ENCODE results near the gene IGSF21.
"Not testable (repeated sequence)": the region's sequence is repeated elsewhere in the genome, so short reads cannot be mapped to it uniquely, and the experiment has no call there.

Gene IGSF21

DNA sequence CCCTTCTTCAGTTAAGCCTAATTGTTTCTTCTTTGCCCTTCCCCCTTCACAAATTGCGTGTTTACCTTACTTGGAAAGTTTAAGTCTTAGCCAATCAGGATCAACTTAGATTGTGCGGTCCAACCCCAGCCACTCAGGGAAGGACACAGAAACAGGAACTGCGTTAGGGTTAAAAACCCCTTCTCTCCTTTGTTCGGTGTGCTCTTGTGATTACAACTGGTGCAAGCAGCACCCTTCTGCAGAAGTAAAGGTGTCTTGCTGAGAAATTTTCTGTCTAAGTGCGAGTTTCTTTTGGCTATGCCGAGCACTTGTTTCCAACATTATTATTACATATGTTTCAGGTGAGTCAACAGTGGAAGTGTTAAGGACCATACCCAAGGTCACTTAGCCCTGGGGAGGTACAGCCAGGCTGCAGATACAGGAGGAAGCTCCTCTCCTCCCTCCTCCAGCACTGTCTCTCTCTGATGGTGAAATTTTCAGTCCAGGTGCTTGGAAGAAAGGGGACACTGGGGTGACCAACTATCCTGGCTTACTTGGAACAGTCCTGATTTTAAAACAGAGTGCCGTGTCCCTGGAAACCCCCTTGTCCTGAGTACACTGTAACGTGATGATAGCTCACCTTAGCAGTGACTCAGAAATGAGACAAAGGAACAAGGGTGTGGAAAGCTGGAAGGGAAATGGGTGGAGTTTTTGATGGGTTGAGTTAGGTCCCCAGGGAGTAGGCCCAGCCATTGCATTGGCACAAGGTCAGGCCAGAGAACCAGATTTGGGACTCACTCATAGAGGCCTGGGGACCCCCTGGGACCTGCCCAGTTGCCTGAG lies 304.4 kb downstream of the IGSF21 start:
- TF ChIP-seq, protein P1, sequence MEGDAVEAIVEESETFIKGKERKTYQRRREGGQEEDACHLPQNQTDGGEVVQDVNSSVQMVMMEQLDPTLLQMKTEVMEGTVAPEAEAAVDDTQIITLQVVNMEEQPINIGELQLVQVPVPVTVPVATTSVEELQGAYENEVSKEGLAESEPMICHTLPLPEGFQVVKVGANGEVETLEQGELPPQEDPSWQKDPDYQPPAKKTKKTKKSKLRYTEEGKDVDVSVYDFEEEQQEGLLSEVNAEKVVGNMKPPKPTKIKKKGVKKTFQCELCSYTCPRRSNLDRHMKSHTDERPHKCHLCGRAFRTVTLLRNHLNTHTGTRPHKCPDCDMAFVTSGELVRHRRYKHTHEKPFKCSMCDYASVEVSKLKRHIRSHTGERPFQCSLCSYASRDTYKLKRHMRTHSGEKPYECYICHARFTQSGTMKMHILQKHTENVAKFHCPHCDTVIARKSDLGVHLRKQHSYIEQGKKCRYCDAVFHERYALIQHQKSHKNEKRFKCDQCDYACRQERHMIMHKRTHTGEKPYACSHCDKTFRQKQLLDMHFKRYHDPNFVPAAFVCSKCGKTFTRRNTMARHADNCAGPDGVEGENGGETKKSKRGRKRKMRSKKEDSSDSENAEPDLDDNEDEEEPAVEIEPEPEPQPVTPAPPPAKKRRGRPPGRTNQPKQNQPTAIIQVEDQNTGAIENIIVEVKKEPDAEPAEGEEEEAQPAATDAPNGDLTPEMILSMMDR (IDR thresholded peaks at IDR 0.05; ENCODE audit: low read depth, low read length), result no peak
- DNase-seq (ENCODE audit: low read depth, low spot score), result no peak
- in situ Hi-C loops (cut with HindIII; ENCODE audit: low sequenced_read_pairs), result no loop called here
- no peak overlapping the region for H3K4me3 ChIP-seq (ENCODE audit: low read depth, low read length)

DNA sequence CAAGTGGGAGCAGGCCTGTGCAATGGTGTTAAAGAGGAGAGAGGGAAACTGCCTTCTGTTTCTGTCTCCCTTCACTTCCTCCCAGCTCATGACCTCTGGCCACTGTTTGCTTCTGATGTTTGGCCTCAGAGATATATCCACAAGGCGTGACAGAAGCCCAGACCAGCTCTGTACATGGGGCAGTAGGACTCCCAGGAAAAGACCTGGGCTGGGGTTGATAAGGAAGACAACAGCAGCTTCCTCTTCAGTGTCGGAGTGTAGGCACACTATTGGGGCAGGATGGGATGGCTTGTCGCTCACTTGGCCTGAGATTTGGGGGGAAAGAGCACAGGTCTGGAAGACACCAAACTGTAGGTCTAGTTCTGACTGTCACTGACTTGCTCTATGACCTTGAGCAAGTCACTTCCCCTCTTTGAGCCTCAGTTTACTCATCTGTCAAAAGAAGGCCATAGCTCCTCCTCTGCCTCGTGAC lies 305.3 kb downstream of the IGSF21 start:
- TF ChIP-seq, protein P1 (IDR thresholded peaks at IDR 0.05; ENCODE audit: low read depth, low read length), result no peak

DNA sequence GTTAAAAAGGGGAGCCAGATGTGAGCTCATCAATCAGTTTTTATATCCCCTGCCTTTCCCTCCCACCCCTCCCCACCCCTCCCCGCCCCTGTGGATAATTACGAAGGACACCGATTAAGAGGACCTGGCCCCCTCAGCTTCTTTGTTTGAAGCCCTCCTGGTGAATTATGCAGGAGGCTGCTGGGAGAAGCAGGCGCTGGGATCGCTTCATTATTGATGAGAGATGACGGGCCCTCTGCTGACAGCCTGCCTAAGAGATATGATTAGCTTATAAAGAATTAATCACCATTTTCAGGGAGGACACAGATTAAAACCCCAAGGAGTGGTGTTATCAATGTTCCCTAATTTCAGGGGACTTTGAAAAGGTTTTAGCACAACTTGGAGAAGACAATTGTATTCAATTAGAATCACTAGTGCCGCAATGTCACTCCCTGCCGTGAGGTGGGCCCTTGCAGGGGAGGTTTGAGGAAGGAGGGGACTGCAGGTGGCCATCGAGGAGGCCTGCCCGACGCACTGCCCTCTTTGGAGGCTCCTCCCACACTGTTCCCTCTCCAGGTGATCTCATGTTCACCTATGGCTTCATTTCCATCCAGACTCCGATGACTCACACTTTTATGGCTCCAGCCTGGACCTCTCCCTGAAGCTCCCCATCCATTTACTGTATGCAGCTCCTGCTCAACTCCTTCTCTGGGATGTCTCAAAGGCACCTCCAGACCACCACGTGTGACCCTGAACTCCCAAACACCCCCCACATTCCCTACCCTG lies 306.1 kb downstream of the IGSF21 start:
- TF ChIP-seq, protein P1 (IDR thresholded peaks at IDR 0.05; ENCODE audit: low read depth, low read length), result no peak
- in situ Hi-C loops (cut with HindIII; ENCODE audit: low sequenced_read_pairs), result no loop called here

More for the DNA sequence above, 305.3 kb downstream of the IGSF21 start:
- no peak for DNase-seq (ENCODE audit: low read depth, low spot score)
- in situ Hi-C loops (cut with HindIII; ENCODE audit: low sequenced_read_pairs), result no loop called here
- H3K4me3 ChIP-seq (ENCODE audit: low read depth, low read length), result no peak overlapping the region

DNA sequence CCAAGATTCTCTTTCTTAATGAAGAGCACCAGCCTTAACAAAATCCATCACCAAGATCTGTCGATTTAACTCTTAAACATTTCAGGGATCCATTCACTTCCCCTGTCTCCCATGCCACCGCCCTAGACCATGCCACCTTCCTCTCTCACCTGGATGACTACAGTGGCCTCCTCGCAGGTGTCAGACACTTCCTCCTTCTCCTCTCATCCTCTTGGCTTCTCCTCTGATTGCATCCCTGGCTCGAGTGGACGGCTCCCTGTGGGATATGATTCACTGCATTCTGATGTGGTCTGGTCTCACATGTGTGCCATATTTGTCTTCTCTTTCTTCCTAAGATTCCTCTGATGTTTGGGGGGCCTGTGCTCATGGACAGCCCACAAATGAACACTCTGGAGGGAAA lies 306.7 kb downstream of the IGSF21 start:
- in situ Hi-C loops (cut with HindIII; ENCODE audit: low sequenced_read_pairs), result no loop called here
- DNase-seq (ENCODE audit: low read depth, low spot score), result no peak
- H3K4me3 ChIP-seq (ENCODE audit: low read depth, low read length), result no peak overlapping the region
- TF ChIP-seq, protein P1 (IDR thresholded peaks at IDR 0.05; ENCODE audit: low read depth, low read length), result no peak

More for the DNA sequence above, 306.1 kb downstream of the IGSF21 start:
- H3K4me3 ChIP-seq (ENCODE audit: low read depth, low read length), result no peak overlapping the region
- DNase-seq (ENCODE audit: low read depth, low spot score), result no peak

DNA sequence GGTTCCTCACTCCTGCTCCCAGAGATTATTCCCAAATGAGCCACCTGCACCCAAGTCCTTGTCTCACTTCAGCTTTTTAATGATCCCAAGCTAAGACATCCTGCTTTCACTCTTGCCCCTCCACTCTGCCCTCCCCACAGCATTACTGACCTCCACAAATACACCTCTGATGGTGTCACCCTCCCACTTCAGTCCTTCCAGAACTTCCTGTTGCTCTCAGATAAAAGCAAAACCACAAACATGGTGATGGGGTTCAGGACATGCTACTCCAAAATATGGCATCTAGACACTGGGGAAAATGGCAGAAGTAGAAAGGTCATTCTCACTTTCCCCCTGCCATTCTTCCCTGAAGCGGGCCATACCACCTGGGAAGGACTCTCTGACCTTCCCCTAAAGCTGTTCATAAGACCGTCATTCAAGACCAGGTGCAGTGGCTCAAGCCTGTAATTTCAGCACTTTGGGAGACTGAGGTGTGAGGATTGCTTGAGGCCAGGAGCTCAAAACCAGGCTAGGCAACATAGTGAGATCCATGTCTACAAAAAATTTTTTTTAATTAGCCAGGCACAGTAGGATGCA lies 307.4 kb downstream of the IGSF21 start:
- in situ Hi-C loops (cut with HindIII; ENCODE audit: low sequenced_read_pairs), result no loop called here
- TF ChIP-seq, protein P1 (IDR thresholded peaks at IDR 0.05; ENCODE audit: low read depth, low read length), result no peak
- H3K4me3 ChIP-seq (ENCODE audit: low read depth, low read length), result no peak overlapping the region
- no peak for DNase-seq (ENCODE audit: low read depth, low spot score)

DNA sequence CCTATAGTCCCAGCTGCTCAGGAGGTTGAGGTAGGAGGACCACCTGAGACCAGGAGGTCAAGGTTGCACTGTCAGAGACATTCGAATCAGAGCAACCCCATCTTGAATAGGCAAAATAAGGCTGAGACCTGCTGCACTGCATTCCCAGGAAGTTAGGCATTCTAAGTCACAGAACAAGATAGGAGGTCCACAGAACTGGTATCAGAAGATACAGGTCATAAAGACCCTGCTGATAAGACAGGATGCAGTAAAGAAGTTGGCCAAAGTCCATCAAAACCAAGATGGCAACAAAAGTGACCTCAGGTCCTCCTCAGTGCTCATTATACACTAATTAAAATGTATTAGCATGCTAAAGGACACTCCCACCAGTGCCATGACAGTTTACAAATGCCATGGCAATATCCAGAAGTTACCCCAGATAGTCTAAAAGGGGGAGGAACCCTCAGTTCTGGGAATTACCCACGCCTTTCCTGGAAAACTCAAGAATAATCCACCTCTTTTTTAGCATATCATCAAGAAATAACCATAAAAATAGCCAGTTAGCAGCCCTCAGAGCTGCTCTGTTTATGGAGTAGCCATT lies 307.9 kb downstream of the IGSF21 start:
- no peak for DNase-seq (ENCODE audit: low read depth, low spot score)
- H3K4me3 ChIP-seq (ENCODE audit: low read depth, low read length), result no peak overlapping the region
- TF ChIP-seq, protein P1 (IDR thresholded peaks at IDR 0.05; ENCODE audit: low read depth, low read length), result no peak
- in situ Hi-C loops (cut with HindIII; ENCODE audit: low sequenced_read_pairs), result no loop called here

DNA sequence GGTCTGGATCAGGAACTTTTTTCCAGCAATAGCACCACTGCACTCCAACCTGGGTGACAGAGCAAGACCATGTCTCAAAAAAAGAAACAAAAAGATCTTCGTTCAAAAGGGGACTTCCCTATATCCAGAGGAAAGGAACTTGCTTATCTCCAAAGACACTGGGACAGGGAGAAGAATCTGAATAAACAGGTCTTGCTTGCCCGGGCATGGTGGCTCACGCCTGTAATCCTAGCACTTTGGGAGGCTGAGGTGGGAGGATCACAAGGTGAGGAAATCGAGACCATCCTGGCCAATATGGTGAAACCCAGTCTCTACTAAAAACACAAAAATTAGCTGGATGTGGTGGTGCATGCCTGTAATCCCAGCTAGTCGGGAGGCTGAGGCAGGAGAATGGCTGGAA lies 308.5 kb downstream of the IGSF21 start:
- H3K4me3 ChIP-seq (ENCODE audit: low read depth, low read length); DNase-seq (ENCODE audit: low read depth, low spot score); in situ Hi-C loops (cut with HindIII; ENCODE audit: low sequenced_read_pairs): not testable (repeated sequence)

Data from astrocyte of the spinal cord (primary cell).